ENCODE measurements around the gene LRRC75A.

DNA sequence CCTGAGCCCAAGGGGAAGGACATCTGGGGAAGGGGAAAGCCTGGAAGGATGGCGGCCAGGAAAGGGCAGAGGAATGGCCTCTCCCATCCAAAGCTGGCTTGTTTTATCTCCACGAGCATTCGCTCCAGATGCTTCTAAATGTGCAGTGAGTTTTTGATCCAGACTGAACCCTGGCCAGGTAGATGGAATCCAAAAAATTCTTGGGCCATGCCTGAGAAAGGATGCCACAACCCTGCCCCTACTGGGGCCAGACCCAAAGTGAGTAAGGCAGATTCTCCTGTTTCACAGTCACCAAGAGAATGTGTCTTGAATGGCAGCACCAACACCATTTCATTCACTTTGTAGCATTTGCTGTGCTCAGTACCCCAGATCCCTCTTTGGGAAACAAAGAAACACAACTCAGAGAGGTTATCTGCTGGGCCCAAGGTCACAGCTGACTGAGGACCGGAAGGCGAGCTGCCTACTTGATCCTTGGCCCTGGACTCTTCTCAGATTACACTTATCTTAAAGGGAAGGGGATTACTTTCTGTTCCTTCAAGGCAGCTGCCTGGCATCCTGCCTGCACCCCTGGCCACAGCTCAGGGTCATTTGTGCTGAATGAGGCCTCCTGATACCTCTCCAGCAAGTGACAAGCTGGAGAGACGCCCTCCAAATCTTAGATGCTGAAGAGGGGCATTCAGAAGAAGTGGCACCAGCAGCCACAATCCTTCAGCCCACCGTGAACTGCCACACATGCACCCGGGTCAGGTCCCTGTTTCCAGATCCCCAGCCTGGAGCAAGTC is 3.6 kb downstream of the LRRC75A start:
- TF ChIP-seq, protein P1, sequence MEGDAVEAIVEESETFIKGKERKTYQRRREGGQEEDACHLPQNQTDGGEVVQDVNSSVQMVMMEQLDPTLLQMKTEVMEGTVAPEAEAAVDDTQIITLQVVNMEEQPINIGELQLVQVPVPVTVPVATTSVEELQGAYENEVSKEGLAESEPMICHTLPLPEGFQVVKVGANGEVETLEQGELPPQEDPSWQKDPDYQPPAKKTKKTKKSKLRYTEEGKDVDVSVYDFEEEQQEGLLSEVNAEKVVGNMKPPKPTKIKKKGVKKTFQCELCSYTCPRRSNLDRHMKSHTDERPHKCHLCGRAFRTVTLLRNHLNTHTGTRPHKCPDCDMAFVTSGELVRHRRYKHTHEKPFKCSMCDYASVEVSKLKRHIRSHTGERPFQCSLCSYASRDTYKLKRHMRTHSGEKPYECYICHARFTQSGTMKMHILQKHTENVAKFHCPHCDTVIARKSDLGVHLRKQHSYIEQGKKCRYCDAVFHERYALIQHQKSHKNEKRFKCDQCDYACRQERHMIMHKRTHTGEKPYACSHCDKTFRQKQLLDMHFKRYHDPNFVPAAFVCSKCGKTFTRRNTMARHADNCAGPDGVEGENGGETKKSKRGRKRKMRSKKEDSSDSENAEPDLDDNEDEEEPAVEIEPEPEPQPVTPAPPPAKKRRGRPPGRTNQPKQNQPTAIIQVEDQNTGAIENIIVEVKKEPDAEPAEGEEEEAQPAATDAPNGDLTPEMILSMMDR (IDR thresholded peaks at IDR 0.05), result no peak
- no peak for TF ChIP-seq POLR2A (IDR thresholded peaks at IDR 0.05)
- no peak for TF ChIP-seq POLR2AphosphoS5 (IDR thresholded peaks at IDR 0.05)
